ENCODE results near the gene RPP25. TPM values are rescaled to one million over a fixed set of nuclear protein-coding genes. Genes with fewer than 3 reads are reported as not detected.
A peak's percentile ranks its signal among the peaks of the same experiment; 100 is the strongest.

Gene RPP25
- total and polyA plus RNA-seq, 2 of the 13 experiments (the other 11 are each of a cell fraction or from before 2014, with no cell fraction given) = 0.05 to 0.11 TPM

GRCh38 chr15:74906067-74906449, 50.5 kb downstream of the RPP25 start:
- H3K79me2 ChIP-seq (ENCODE audit: insufficient read depth, low read length) = peaks cover 16% of the 10 kb centered on the region
- no peaks in the 10 kb centered on the region; a peak in 1 of 5 replicates for H3K27me3 ChIP-seq (ENCODE audit: control insufficient read depth in 1 of 2, insufficient read depth in 2 of 2, low read length in 2 of 2)
- no TSS peak for BruUV-seq (replicated peaks)
- no peak overlapping the region for H2AFZ ChIP-seq (ENCODE audit: low read length)
- ChIA-PET CTCF (ENCODE audit: low intra/inter-chr PET ratio, low total read pairs) (interaction anchor here (1.1 kb wide), 1 partner anchor 44 kb away, joined by 3 read pairs; no protein-coding TSS in a partner anchor), POLR2A (interaction anchor here (0.6 to 2.5 kb wide), 17 partner anchors 8 to 135 kb away, joined by 3 to 28 read pairs (median 5); partner anchors contain the start of genes COX5A, MPI, PPCDC and SCAMP2)
- ATAC-seq (peak; percentile 42), FAIRE-seq (no peak), DNase-seq (ENCODE audit: low spot score) (no peak)
- whole genome bisulfite sequencing (ENCODE audit: low lambda C conversion rate) = 0% methylated on average over 4 of the region's 20 CpGs
- in situ Hi-C loops (cut with HindIII; ENCODE audit: extremely low pct_ligation_motif_present, low pct_unique_long_range_greater_than_20kb) = no loop called here
- H3K4me2 ChIP-seq (ENCODE audit: low read depth, low read length) = peak overlapping the region; percentile 81
- H3K4me1 ChIP-seq (ENCODE audit: insufficient read depth, low read length) = peaks cover 36% of the 10 kb centered on the region
- H3K27ac ChIP-seq (ENCODE audit: extremely low read length, insufficient read depth, low read length) = peak overlapping the region; percentile 76
- intact Hi-C loops (cut with micrococcal nuclease; ENCODE audit: unreplicated experiment) = loop anchor here (5.0 kb wide), 1 partner anchor 46 kb away; no protein-coding TSS in a partner anchor
- H3K36me3 ChIP-seq (replicated peaks in 1 of 2; ENCODE audit: control insufficient read depth in 1 of 2, insufficient read depth in 2 of 2, low read length in 2 of 2) = peaks cover 11 to 32% of the 10 kb centered on the region in 2 experiments
- peak overlapping the region; percentile 85 to 91 (median 88) for H3K4me3 ChIP-seq (replicated peaks in 1 of 3; ENCODE audit: insufficient read depth in 1 of 3, low read depth in 2 of 3, low read length in 3 of 3)
- peak overlapping the region; percentile 77 for H3K9ac ChIP-seq (ENCODE audit: insufficient read depth, low read depth, low read length)
- H3K9me3 ChIP-seq (ENCODE audit: low read length) = no peaks in the 10 kb centered on the region
- H4K20me1 ChIP-seq (ENCODE audit: insufficient read depth, low read length) = no peaks in the 10 kb centered on the region
- TF ChIP-seq ZNF329 (CRISPR knock-in tag; IDR thresholded peaks at IDR 0.05; ENCODE audit: low read depth) = no peak
- TF ChIP-seq ZNF567 (CRISPR knock-in tag; IDR thresholded peaks at IDR 0.05; ENCODE audit: borderline replicate concordance) = 0 out of 2 replicates have a peak, but pooled peaks have one; percentile 22
- TF ChIP-seq AHDC1 (CRISPR knock-in tag; IDR thresholded peaks at IDR 0.05; ENCODE audit: borderline replicate concordance) = no peak
- peak; percentile 3; the same call in 1 of the 2 replicates for TF ChIP-seq ZBTB10 (CRISPR knock-in tag; IDR thresholded peaks at IDR 0.05; ENCODE audit: borderline replicate concordance)
- 0 out of 2 replicates have a peak, but pooled peaks have one; percentile 7 for TF ChIP-seq RERE (CRISPR knock-in tag; IDR thresholded peaks at IDR 0.05; ENCODE audit: low read depth)
- 0 out of 2 replicates have a peak, but pooled peaks have one; percentile 15 for TF ChIP-seq CEBPG (CRISPR knock-in tag; IDR thresholded peaks at IDR 0.05)
- 0 out of 2 replicates have a peak, but pooled peaks have one; percentile 1 for TF ChIP-seq ZNF792 (CRISPR knock-in tag; IDR thresholded peaks at IDR 0.05)
- TF ChIP-seq PITX1 (CRISPR knock-in tag; IDR thresholded peaks at IDR 0.05) = peak; percentile 42; the same call in 1 of the 2 replicates
- 0 out of 2 replicates have a peak, but pooled peaks have one; percentile 1 for TF ChIP-seq CREBL2 (CRISPR knock-in tag; IDR thresholded peaks at IDR 0.05; ENCODE audit: borderline replicate concordance)

All from HepG2 (cell line).